Measurements from ENCODE around the gene COL5A1.

The COL5A1 gene

GRCh38 chr9:134770972-134771971 lies 129.7 kb downstream of the COL5A1 start:
- no peaks in the 10 kb centered on the region for H3K9me3 ChIP-seq
- H3K27me3 ChIP-seq = no peaks in the 10 kb centered on the region
- peaks cover 14 to 63% (median 47%) of the 10 kb centered on the region in 3 donors for H3K36me3 ChIP-seq
- no peak for DNase-seq
- no peak for TF ChIP-seq CTCF (IDR thresholded peaks at IDR 0.05)
- H3K4me1 ChIP-seq = peaks cover 0 to 24% (median 6%) of the 10 kb centered on the region in 4 donors
- no peak overlapping the region for H3K27ac ChIP-seq
- no peak overlapping the region for H3K4me3 ChIP-seq
- intact Hi-C loops (cut with DNase I; ENCODE audit: low total_unique reads) = no loop called here

- intact Hi-C loops (cut with DNase I; ENCODE audit: low total_unique reads) = no loop called here
- H3K4me3 ChIP-seq = no peak overlapping the region
- H3K27me3 ChIP-seq = no peaks in the 10 kb centered on the region
- TF ChIP-seq CTCF (IDR thresholded peaks at IDR 0.05) = no peak
- H3K27ac ChIP-seq = no peak overlapping the region
- no peak for DNase-seq
- no peaks in the 10 kb centered on the region for H3K9me3 ChIP-seq
- H3K4me1 ChIP-seq = peaks cover 0 to 26% (median 6%) of the 10 kb centered on the region in 4 donors
- H3K36me3 ChIP-seq = peaks cover 9 to 54% (median 44%) of the 10 kb centered on the region in 3 donors
Observed at GRCh38 chr9:134772331-134772730, 130.7 kb downstream of the COL5A1 start.

GRCh38 chr9:134773842-134774241 lies 132.2 kb downstream of the COL5A1 start:
- Histone ChIP-seq H3K4me3 (no peak overlapping the region), H3K27me3 (no peaks in the 10 kb centered on the region), H3K4me1 (peaks cover 0 to 29% (median 11%) of the 10 kb centered on the region in 4 donors), H3K36me3 (peaks cover 9 to 43% (median 34%) of the 10 kb centered on the region in 3 donors), H3K9me3 (no peaks in the 10 kb centered on the region), H3K27ac (no peak overlapping the region)
- no peak for DNase-seq
- TF ChIP-seq CTCF (IDR thresholded peaks at IDR 0.05) = no peak
- intact Hi-C loops (cut with DNase I; ENCODE audit: low total_unique reads) = no loop called here

- Histone ChIP-seq H3K36me3 (peaks cover 9 to 44% (median 34%) of the 10 kb centered on the region in 3 donors), H3K4me3 (no peak overlapping the region), H3K4me1 (peaks cover 0 to 29% (median 12%) of the 10 kb centered on the region in 4 donors), H3K27me3 (no peaks in the 10 kb centered on the region), H3K9me3 (no peaks in the 10 kb centered on the region), H3K27ac (no peak overlapping the region)
- DNase-seq = no peak
- TF ChIP-seq CTCF (IDR thresholded peaks at IDR 0.05) = no peak
- intact Hi-C loops (cut with DNase I; ENCODE audit: low total_unique reads) = no loop called here
Observed at GRCh38 chr9:134774410-134774809, 132.8 kb downstream of the COL5A1 start.

GRCh38 chr9:134775081-134775951 lies 133.7 kb downstream of the COL5A1 start:
- peak overlapping the region in 1 of 2 donors; percentile 57 for H3K27ac ChIP-seq
- H3K36me3 ChIP-seq = peaks cover 12 to 53% (median 41%) of the 10 kb centered on the region in 3 donors
- DNase-seq = no peak

More at GRCh38 chr9:134775081-134775951, 133.7 kb downstream of the COL5A1 start:
- Histone ChIP-seq H3K4me3 (no peak overlapping the region), H3K27me3 (no peaks in the 10 kb centered on the region), H3K4me1 (peaks cover 0 to 29% (median 12%) of the 10 kb centered on the region in 4 donors), H3K9me3 (no peaks in the 10 kb centered on the region)
- TF ChIP-seq CTCF (IDR thresholded peaks at IDR 0.05) = no peak
- intact Hi-C loops (cut with DNase I; ENCODE audit: low total_unique reads) = no loop called here

Measured in tibial artery (tissue), 4 donors.